Peyer's patch (tissue), 4 donors: ENCODE results near the gene FBN1. TPM values are rescaled to one million over a fixed set of nuclear protein-coding genes. Genes with fewer than 3 reads are reported as not detected.

Experiments
- DNase-seq, 3 donors: peaks; one replicate each; pipeline ENCODE4 v3.0.0-alpha.2; 2017 to 2019
- H3K27ac ChIP-seq, 4 donors: fragments of 200-600 bp; sonication (generic); one replicate each; pipeline ENCODE4 v1.5.1; 2016 to 2019
- H3K27me3 ChIP-seq, 2 donors: fragments of 200-600 bp; sonication (generic); one replicate each; pipeline ENCODE4 v1.5.1; 2019
- H3K36me3 ChIP-seq, 3 donors: fragments of 200-600 bp; sonication (generic); one replicate each; pipeline ENCODE4 v1.5.1; 2016 to 2019
- H3K4me1 ChIP-seq, 4 donors: fragments of 200-600 bp; sonication (generic); one replicate each; pipeline ENCODE4 v1.5.1; 2016 to 2019
- H3K4me3 ChIP-seq, 4 donors: fragments of 200-600 bp; sonication (generic); 1 replicate in 3 of 4; 2 replicates in 1 of 4; pipeline ENCODE4 v1.5.1; 2016 to 2019; ENCODE audit warnings: mild to moderate bottlenecking in 1 of 4
- H3K9me3 ChIP-seq, 4 donors: fragments of 200-600 bp; sonication (generic); one replicate each; pipeline ENCODE4 v1.5.1; 2016 to 2019; ENCODE audit warnings: mild to moderate bottlenecking in 1 of 4
- CTCF ChIP-seq, 6 experiments: fragments of 450-650 bp in 4 of 6; fragments of 200-600 bp in 2 of 6; sonication (generic) in 1 of 6; IDR thresholded peaks; one replicate each; pipeline ENCODE4 v1.5.1; 2017 to 2019; ENCODE audit warnings: antibody characterized with exemption in 6 of 6, mild to moderate bottlenecking in 3 of 6, moderate library complexity in 1 of 6
- POLR2A ChIP-seq, 2 donors: fragments of 450-650 bp; IDR thresholded peaks; one replicate each; pipeline ENCODE4 v1.5.1; 2017; ENCODE audit warnings: antibody characterized with exemption in 2 of 2, mild to moderate bottlenecking in 2 of 2, moderate library complexity in 2 of 2
- total RNA-seq, 4 donors: library from RNA; depleted of rRNA; stranded (reverse); fragments of >200 nt; gene quantifications; one replicate each; pipeline ENCODE4 v1.1.0, GENCODE V29; 2016

FBN1 gene
- total RNA-seq, 4 donors from 2014 or later = 21.4 to 257 (median 60.9) TPM

GRCh38 chr15:48637639-48638038, 7.9 kb downstream of the FBN1 start:
- H3K4me3 ChIP-seq = no peak overlapping the region
- TF ChIP-seq CTCF (IDR thresholded peaks at IDR 0.05) (no peak), POLR2A (IDR thresholded peaks at IDR 0.05) (no peak)
- no peaks in the 10 kb centered on the region for H3K9me3 ChIP-seq
- H3K27ac ChIP-seq = no peak overlapping the region
- no peaks in the 10 kb centered on the region for H3K4me1 ChIP-seq
- no peaks in the 10 kb centered on the region for H3K36me3 ChIP-seq
- DNase-seq = no peak
- H3K27me3 ChIP-seq = no peaks in the 10 kb centered on the region

DNA sequence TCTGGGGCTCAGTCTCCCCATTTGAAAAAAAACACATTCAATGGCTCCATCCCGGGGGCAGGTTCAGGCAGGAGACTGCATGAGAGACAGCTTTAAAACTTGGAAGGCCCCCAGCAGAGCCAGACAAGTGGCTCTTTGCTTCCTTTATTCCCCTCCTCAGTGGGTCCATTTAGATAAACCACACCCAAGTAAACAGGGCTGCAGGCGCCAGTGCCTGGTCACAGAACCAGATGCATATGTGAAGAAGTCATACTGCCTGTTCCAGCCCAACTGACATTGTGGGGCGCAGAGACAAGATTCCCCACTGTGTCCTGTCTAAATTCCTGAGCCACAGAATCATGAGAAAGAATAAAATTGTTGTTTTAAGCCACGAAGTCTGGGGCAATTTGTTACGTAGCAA, 9.0 kb downstream of the FBN1 start:
- H3K27ac ChIP-seq = no peak overlapping the region
- TF ChIP-seq POLR2A (IDR thresholded peaks at IDR 0.05) = no peak
- TF ChIP-seq CTCF (IDR thresholded peaks at IDR 0.05) = no peak

DNA sequence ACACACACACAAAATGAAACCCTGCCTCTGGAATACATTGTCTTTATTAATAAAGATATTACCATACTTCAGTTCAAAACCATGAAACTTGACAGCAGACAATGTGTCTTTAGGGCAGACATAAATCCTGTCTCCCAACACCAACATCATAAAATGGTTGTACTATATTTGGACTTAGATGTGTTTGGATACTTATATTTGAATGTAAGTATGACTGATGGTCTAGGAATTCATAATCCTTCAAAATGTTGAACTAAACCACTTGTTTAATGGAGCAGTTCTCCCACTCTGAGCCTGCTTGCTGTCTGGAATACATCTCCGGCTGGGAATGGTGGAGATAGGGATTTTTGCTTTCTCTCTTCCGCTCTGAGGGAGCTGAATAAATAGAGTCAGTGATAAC, 10.6 kb downstream of the FBN1 start:
- no peak overlapping the region for H3K27ac ChIP-seq
- TF ChIP-seq CTCF (IDR thresholded peaks at IDR 0.05) (no peak), POLR2A (IDR thresholded peaks at IDR 0.05) (no peak)
- H3K4me3 ChIP-seq = no peak overlapping the region
- H3K36me3 ChIP-seq = no peaks in the 10 kb centered on the region
- no peaks in the 10 kb centered on the region for H3K9me3 ChIP-seq
- no peak for DNase-seq
- no peaks in the 10 kb centered on the region for H3K27me3 ChIP-seq
- H3K4me1 ChIP-seq = no peaks in the 10 kb centered on the region

More for the DNA sequence above, 9.0 kb downstream of the FBN1 start:
- H3K4me1 ChIP-seq = no peaks in the 10 kb centered on the region
- H3K9me3 ChIP-seq = no peaks in the 10 kb centered on the region
- no peaks in the 10 kb centered on the region for H3K36me3 ChIP-seq
- no peak overlapping the region for H3K4me3 ChIP-seq
- no peaks in the 10 kb centered on the region for H3K27me3 ChIP-seq
- DNase-seq = no peak

- Histone ChIP-seq H3K27me3 (no peaks in the 10 kb centered on the region), H3K27ac (no peak overlapping the region), H3K9me3 (no peaks in the 10 kb centered on the region), H3K4me3 (no peak overlapping the region), H3K36me3 (no peaks in the 10 kb centered on the region), H3K4me1 (no peaks in the 10 kb centered on the region)
- no peak for DNase-seq
- TF ChIP-seq POLR2A (IDR thresholded peaks at IDR 0.05) (no peak), CTCF (IDR thresholded peaks at IDR 0.05) (no peak)
Observed at GRCh38 chr15:48634096-48634495, 11.4 kb downstream of the FBN1 start.

GRCh38 chr15:48632651-48633050, 12.9 kb downstream of the FBN1 start:
- TF ChIP-seq POLR2A (IDR thresholded peaks at IDR 0.05) = no peak
- no peak for DNase-seq
- no peaks in the 10 kb centered on the region for H3K36me3 ChIP-seq
- no peaks in the 10 kb centered on the region for H3K9me3 ChIP-seq
- no peak overlapping the region for H3K27ac ChIP-seq
- no peak overlapping the region for H3K4me3 ChIP-seq
- H3K27me3 ChIP-seq = no peaks in the 10 kb centered on the region
- H3K4me1 ChIP-seq = no peaks in the 10 kb centered on the region

DNA sequence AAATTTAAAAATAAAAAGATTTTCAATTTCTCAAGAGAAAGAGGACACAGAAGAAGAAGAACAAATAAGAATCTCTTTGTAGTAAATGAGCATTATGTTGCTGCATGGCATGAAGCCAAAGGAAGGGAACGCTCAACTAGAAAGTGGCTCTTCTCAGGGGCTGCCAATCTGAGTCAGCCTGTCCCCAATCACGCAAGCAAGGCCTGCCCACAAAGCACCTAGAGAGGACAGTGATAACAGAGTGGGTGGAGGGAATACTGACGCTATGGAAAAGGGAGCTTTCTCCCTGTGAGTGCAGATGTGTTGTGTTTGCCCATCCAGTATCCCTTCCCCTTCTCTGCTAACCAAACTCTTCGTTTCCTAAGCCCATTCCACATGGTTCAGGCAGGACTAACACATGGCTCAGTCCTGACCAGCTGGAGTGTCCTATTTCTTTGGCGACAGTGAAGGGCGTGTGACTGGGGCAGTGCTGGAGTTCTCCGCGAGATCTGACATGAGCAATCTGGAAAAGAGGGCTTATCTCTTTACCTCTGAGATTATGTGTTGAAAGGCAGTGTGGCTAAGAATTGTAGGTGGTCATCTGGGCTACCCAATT, 14.2 kb downstream of the FBN1 start:
- H3K27me3 ChIP-seq = no peaks in the 10 kb centered on the region
- no peaks in the 10 kb centered on the region for H3K9me3 ChIP-seq
- no peak for DNase-seq
- no peaks in the 10 kb centered on the region for H3K4me1 ChIP-seq
- no peak overlapping the region for H3K27ac ChIP-seq
- no peak for TF ChIP-seq POLR2A (IDR thresholded peaks at IDR 0.05)
- no peak for TF ChIP-seq CTCF (IDR thresholded peaks at IDR 0.05)
- no peak overlapping the region for H3K4me3 ChIP-seq
- H3K36me3 ChIP-seq = no peaks in the 10 kb centered on the region
